GM18517 (cell line): ENCODE results near the gene KLHL40.

Experiments
- ATAC-seq: cut with Tn5 transposase; IDR thresholded peaks from one replicate; pipeline ENCODE4 v1.9.1; 2021; ENCODE audit warnings: mild to moderate bottlenecking, moderate library complexity; ENCODE audit not compliant: unreplicated experiment

The KLHL40 gene

GRCh38 chr3:42668413-42668760 is 16.9 kb upstream of the KLHL40 start:
- no peak for ATAC-seq

- ATAC-seq, result no peak
Measured at GRCh38 chr3:42668793-42669217, 16.5 kb upstream of the KLHL40 start.

- ATAC-seq, result no peak
Measured at GRCh38 chr3:42670051-42670576, 15.2 kb upstream of the KLHL40 start.

GRCh38 chr3:42670670-42671069 is 14.7 kb upstream of the KLHL40 start:
- ATAC-seq, result no peak

DNA sequence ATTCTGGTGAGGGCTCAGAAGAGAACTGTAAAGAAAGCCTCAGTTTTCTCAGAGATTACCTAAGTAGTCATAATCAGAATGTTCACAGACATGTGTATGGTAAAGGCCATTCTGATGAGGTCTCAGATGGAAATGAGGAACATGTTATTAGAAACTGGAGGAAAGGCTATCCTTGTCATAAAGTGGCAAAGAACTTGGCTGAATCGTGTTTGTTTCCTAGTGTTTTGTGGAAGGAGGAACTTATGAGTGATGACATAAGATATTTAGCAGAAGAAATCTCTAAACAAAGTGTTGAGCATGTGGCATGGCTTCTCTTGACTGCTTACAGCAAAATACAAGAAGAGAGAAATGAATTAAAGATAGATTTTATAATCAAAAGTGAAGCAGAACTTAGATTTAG is 12.8 kb upstream of the KLHL40 start:
- ATAC-seq, result no peak

GRCh38 chr3:42673082-42673481 is 12.3 kb upstream of the KLHL40 start:
- no peak for ATAC-seq

DNA sequence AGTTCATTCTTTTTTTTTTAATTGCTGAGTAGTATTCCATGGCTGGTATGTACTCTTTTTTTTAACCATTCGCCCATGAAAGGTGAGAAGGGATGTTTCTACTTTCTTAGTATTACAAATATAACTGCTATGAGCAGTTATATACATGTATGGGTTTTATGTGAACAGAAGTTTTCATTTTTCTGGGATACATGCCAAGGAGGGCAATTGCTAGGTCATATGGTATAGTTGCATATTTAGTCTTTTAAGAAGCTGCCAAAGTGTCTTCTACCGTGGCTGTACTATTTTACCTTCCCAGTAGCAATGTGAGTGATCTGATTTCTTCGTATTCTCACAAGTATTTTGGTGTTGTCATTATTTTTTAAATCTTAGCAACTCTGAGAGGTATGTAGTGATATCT is 11.2 kb upstream of the KLHL40 start:
- ATAC-seq, result no peak

- no peak for ATAC-seq
Measured at GRCh38 chr3:42675909-42676308, 9.4 kb upstream of the KLHL40 start.

DNA sequence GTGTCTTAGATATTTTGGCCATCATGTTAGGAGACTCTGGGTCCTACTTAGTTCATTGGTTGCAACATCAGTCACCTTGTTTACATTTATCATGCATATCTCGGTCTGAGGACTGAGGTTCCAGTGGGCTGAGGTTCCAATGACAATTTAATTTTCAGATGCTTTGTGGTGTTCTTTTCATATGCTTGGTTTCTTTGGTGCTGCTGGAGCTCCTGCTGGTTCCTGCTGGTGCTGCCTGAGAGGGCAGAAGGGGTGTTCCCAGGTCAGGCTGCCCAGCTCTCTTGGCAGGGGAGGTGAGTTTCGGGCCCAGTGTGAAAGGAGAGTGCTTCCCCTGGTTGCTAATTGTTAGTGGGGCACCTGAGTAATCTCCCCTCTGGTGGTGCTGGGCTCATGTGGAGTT is 6.9 kb upstream of the KLHL40 start:
- ATAC-seq, result no peak

GRCh38 chr3:42680271-42680670 is 5.1 kb upstream of the KLHL40 start:
- no peak for ATAC-seq

GRCh38 chr3:42680806-42681205 is 4.5 kb upstream of the KLHL40 start:
- no peak for ATAC-seq

- no peak for ATAC-seq
Measured at GRCh38 chr3:42681361-42682038, 3.8 kb upstream of the KLHL40 start.

GRCh38 chr3:42682301-42683070 is 2.9 kb upstream of the KLHL40 start:
- ATAC-seq, result no peak

- no peak for ATAC-seq
Measured at GRCh38 chr3:42683875-42684598, 1.3 kb upstream of the KLHL40 start.

DNA sequence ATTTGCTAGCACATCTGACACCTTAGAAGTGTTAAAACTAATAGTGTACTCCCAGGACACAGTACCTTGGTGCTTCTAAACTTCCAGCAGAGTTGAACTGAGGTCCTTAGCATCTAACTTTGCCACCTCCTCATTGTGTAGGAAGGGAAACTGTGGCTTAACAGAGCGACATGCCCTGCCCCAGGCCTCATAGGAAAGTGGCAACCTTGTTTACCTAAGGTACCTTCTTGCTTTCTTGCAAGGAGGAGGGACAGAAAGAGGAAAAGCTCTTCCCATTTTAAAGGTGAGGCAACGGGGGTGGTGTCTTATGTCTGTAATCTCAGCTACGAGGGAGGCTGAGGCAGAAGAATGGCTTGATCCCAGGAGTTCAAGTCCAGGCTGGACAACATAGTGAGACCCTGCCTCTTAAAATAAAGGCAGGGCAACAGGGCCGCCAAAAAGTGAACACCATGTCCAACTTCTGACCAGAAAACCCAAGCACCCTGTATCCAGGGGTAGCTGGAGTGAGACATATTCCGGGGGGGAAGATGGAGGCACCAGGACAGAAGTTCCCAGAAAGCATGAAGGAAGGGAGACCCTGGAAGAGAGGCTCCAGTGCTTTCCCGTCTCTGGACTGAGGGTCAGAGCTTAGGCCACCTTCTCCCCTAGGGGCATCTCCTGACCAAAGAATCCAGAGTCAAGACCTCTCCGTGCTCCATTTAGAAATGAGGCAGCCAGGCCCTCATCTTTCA is 540 bp upstream of the KLHL40 start:
- no peak for ATAC-seq

- no peak for ATAC-seq
Measured at GRCh38 chr3:42685891-42686820, 819 bp downstream of the KLHL40 start.

- no peak for ATAC-seq
Measured at GRCh38 chr3:42686832-42687650, 1.7 kb downstream of the KLHL40 start.

GRCh38 chr3:42688016-42688415 is 2.7 kb downstream of the KLHL40 start:
- ATAC-seq, result no peak
